Testis (tissue), 3 donors: Measurements from ENCODE around the gene ODC1. TPM values are rescaled to one million over a fixed set of nuclear protein-coding genes. Genes with fewer than 3 reads are reported as not detected.

Experiments
- DNase-seq: peaks from one replicate; pipeline ENCODE4 v3.0.0-alpha.2; 2019
- H3K27ac ChIP-seq, 2 donors: fragments of 200-600 bp; sonication (generic); one replicate each; pipeline ENCODE4 v1.5.1; 2019
- H3K27me3 ChIP-seq: fragments of 200-600 bp; sonication (generic); one replicate; pipeline ENCODE4 v1.5.1; 2019
- H3K36me3 ChIP-seq: fragments of 200-600 bp; sonication (generic); one replicate; pipeline ENCODE4 v1.5.1; 2017; ENCODE audit warnings: low read depth; ENCODE audit errors: missing control alignments
- H3K4me1 ChIP-seq: fragments of 200-600 bp; sonication (generic); one replicate; pipeline ENCODE4 v1.5.1; 2019
- H3K4me3 ChIP-seq, 2 donors: fragments of 200-600 bp; sonication (generic); one replicate each; pipeline ENCODE4 v1.5.1; 2017 to 2019
- H3K9me3 ChIP-seq: fragments of 200-600 bp; sonication (generic); one replicate; pipeline ENCODE4 v1.5.1; 2017
- POLR2A ChIP-seq: fragments of 450-650 bp; IDR thresholded peaks from one replicate; pipeline ENCODE4 v1.6.1; 2017; ENCODE audit warnings: antibody characterized with exemption, mild to moderate bottlenecking, moderate library complexity
- WGBS, 2 donors: methylation state at CpG; one replicate each; pipeline ENCODE4 v1.1.5; 2018; 5-methylcytosine and 5-hydroxymethylcytosine counted together
- intact Hi-C: fragments of 100-400 bp; cut with DNase I; formaldehyde crosslinking; loops from one replicate; pipeline ENCODE4 v1.15.1; 2023; ENCODE audit warnings: low total_unique reads
- polyA plus RNA-seq: library from polyadenylated mRNA; stranded (reverse); fragments of 350-450 nt; fragmentation: Illumina TruSeq; extraction: RNeasy Lipid Tissue Mini Kit (QIAGEN cat#74804); gene quantifications from one replicate; pipeline ENCODE4 v1.2.3, GENCODE V29; 2014; ENCODE audit warnings: low read depth, low replicate concordance; ENCODE audit not compliant: insufficient read depth
- total RNA-seq, 2 donors: library from RNA; depleted of rRNA; stranded (reverse); fragments of >200 nt; gene quantifications; one replicate each; pipeline ENCODE4 v1.2.3, GENCODE V29; 2016
- TF ChIP-seq, protein P1 (sequence below), 3 experiments: fragments of 450-650 bp in 2 of 3; fragments of 200-600 bp in 1 of 3; sonication (generic) in 1 of 3; IDR thresholded peaks; one replicate each; pipeline ENCODE4 v1.5.1; 2016 to 2019; ENCODE audit warnings: antibody characterized with exemption in 3 of 3, mild to moderate bottlenecking in 2 of 3, moderate library complexity in 1 of 3

The ODC1 gene
- total and polyA plus RNA-seq, 3 donors from 2014 or later: 208 to 321 (median 309) TPM

- Histone ChIP-seq H3K4me1 (peaks cover 2% of the 10 kb centered on the region), H3K27ac (no peak overlapping the region), H3K27me3 (no peaks in the 10 kb centered on the region), H3K9me3 (no peaks in the 10 kb centered on the region), H3K36me3 (no peaks in the 10 kb centered on the region), H3K4me3 (no peak overlapping the region)
- TF ChIP-seq, protein P1, sequence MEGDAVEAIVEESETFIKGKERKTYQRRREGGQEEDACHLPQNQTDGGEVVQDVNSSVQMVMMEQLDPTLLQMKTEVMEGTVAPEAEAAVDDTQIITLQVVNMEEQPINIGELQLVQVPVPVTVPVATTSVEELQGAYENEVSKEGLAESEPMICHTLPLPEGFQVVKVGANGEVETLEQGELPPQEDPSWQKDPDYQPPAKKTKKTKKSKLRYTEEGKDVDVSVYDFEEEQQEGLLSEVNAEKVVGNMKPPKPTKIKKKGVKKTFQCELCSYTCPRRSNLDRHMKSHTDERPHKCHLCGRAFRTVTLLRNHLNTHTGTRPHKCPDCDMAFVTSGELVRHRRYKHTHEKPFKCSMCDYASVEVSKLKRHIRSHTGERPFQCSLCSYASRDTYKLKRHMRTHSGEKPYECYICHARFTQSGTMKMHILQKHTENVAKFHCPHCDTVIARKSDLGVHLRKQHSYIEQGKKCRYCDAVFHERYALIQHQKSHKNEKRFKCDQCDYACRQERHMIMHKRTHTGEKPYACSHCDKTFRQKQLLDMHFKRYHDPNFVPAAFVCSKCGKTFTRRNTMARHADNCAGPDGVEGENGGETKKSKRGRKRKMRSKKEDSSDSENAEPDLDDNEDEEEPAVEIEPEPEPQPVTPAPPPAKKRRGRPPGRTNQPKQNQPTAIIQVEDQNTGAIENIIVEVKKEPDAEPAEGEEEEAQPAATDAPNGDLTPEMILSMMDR (IDR thresholded peaks at IDR 0.05): no peak
- no peak for TF ChIP-seq POLR2A
- WGBS, 2 donors: 76 to 82% methylated on average over 9 of the region's 9 CpGs
- intact Hi-C loops: loop anchor here (5.0 kb wide), 1 partner anchor 316 kb away; the partner anchor contains the start of gene RRM2
- no peak for DNase-seq
These were observed 10.3 kb downstream of the ODC1 start for GRCh38 chr2:10437806-10438205.

GRCh38 chr2:10436583-10437110, 11.5 kb downstream of the ODC1 start:
- H3K27me3 ChIP-seq: no peaks in the 10 kb centered on the region
- no peak overlapping the region for H3K4me3 ChIP-seq
- H3K27ac ChIP-seq: no peak overlapping the region
- H3K36me3 ChIP-seq: no peaks in the 10 kb centered on the region
- H3K4me1 ChIP-seq: peaks cover 12% of the 10 kb centered on the region
- DNase-seq: no peak
- TF ChIP-seq, protein P1 (IDR thresholded peaks at IDR 0.05): no peak
- TF ChIP-seq POLR2A: no peak
- WGBS, 2 donors: 75 to 82% methylated on average over 10 to 13 of the region's 13 CpGs
- intact Hi-C loops: loop anchor here (5.0 kb wide), 1 partner anchor 314 kb away; the partner anchor contains the start of gene RRM2
- no peaks in the 10 kb centered on the region for H3K9me3 ChIP-seq

DNA sequence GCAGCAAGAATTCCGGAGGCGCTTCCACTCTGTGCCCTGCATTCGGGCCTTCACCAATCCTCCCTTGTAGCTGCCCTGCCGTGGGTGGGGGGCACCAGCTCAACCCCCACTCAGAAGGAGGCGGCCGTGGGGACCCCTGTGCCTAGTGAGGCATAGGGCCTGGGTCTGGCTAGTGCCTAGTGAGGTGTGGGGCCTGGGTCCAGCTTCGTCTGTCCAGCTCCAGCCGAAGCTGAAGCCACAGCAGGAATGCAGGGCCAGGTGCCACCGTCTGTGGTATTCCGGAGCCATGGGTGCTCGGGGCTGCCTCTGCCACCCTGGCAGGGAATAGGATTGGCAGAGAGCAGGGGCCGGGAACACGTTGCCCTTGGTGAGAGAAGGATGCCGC, 12.3 kb downstream of the ODC1 start:
- H3K27ac ChIP-seq: no peak overlapping the region
- H3K4me3 ChIP-seq: no peak overlapping the region
- DNase-seq: no peak
- no peaks in the 10 kb centered on the region for H3K27me3 ChIP-seq
- no peak for TF ChIP-seq POLR2A
- intact Hi-C loops: loop anchor here (5.0 kb wide), 1 partner anchor 314 kb away; the partner anchor contains the start of gene RRM2
- H3K36me3 ChIP-seq: no peaks in the 10 kb centered on the region
- peaks cover 15% of the 10 kb centered on the region for H3K4me1 ChIP-seq
- 83% methylated on average over 14 of the region's 14 CpGs; no CpG with 5 or more reads in 1 of the 2 donors for WGBS, 2 donors
- no peaks in the 10 kb centered on the region for H3K9me3 ChIP-seq

GRCh38 chr2:10434886-10435819, 13.0 kb downstream of the ODC1 start:
- no peaks in the 10 kb centered on the region for H3K36me3 ChIP-seq
- H3K27ac ChIP-seq: no peak overlapping the region
- DNase-seq: peak; percentile 70
- no peak overlapping the region for H3K4me3 ChIP-seq
- 29 to 42% methylated on average over 16 to 27 of the region's 28 CpGs for WGBS, 2 donors
- intact Hi-C loops: loop anchor here (5.0 kb wide), 1 partner anchor 313 kb away; the partner anchor contains the start of gene RRM2
- no peak for TF ChIP-seq POLR2A
- TF ChIP-seq, protein P1 (IDR thresholded peaks at IDR 0.05): peak; percentile 94 to 97 (median 95)
- H3K4me1 ChIP-seq: peaks cover 15% of the 10 kb centered on the region
- H3K27me3 ChIP-seq: no peaks in the 10 kb centered on the region
- no peaks in the 10 kb centered on the region for H3K9me3 ChIP-seq
